Transverse colon (tissue), 4 donors: ENCODE measurements around the gene ADORA3. TPM values are rescaled to one million over a fixed set of nuclear protein-coding genes. Genes with fewer than 3 reads are reported as not detected.
A peak's percentile ranks its signal among the peaks of the same experiment; 100 is the strongest.

Source experiments
- DNase-seq: peaks from one replicate; pipeline ENCODE4 v3.0.0-alpha.2; 2019
- H3K27ac ChIP-seq, 4 donors: fragments of 200-600 bp; sonication (generic); 2 replicates each; pipeline ENCODE4 v1.5.1; 2016 to 2018; ENCODE audit warnings: inconsistent platforms in 4 of 4
- H3K27me3 ChIP-seq: fragments of 200-600 bp; sonication (generic); 2 replicates; pipeline ENCODE4 v1.5.1; 2017; ENCODE audit warnings: inconsistent platforms
- H3K36me3 ChIP-seq, 4 donors: fragments of 200-600 bp; sonication (generic); 2 replicates each; pipeline ENCODE4 v1.5.1; 2017 to 2019; ENCODE audit warnings: inconsistent platforms in 4 of 4
- H3K4me1 ChIP-seq, 4 donors: fragments of 200-600 bp; sonication (generic); 2 replicates each; pipeline ENCODE4 v1.5.1; 2017 to 2020; ENCODE audit warnings: inconsistent platforms in 4 of 4
- H3K4me3 ChIP-seq, 4 donors: fragments of 200-600 bp; sonication (generic); 1 replicate in 1 of 4; 2 replicates in 3 of 4; pipeline versions ENCODE4 v1.5.1 to v1.6.1; 2017 to 2019; ENCODE audit warnings: inconsistent platforms in 4 of 4
- H3K9me3 ChIP-seq, 2 donors: fragments of 200-600 bp; sonication (generic); 2 replicates each; pipeline ENCODE4 v1.5.1; 2017 to 2019; ENCODE audit warnings: inconsistent platforms in 2 of 2
- CTCF ChIP-seq, 5 experiments: fragments of 200-600 bp in 3 of 5; fragments of 450-650 bp in 2 of 5; sonication (generic) in 3 of 5; IDR thresholded peaks; 1 replicate in 2 of 5; 2 replicates in 3 of 5; pipeline ENCODE4 v1.5.1; 2016 to 2017; ENCODE audit warnings: antibody characterized with exemption in 5 of 5, inconsistent platforms in 3 of 5, mild to moderate bottlenecking in 2 of 5, moderate library complexity in 1 of 5
- EP300 ChIP-seq: sonication (generic); formaldehyde crosslinking; IDR thresholded peaks from one replicate; pipeline ENCODE4 v1.6.1; 2017; ENCODE audit warnings: antibody characterized with exemption, low read depth
- POLR2A ChIP-seq: fragments of 450-650 bp; IDR thresholded peaks from one replicate; pipeline ENCODE4 v1.6.1; 2016; ENCODE audit warnings: antibody characterized with exemption, mild to moderate bottlenecking, moderate library complexity
- POLR2AphosphoS5 ChIP-seq, 3 donors: sonication (generic); formaldehyde crosslinking; IDR thresholded peaks; one replicate each; pipeline ENCODE4 v1.6.1; 2016; ENCODE audit warnings: antibody characterized with exemption in 3 of 3
- WGBS, 2 donors: methylation state at CpG; one replicate each; pipeline ENCODE4 v1.1.5; 2018; ENCODE audit warnings: low coverage in 1 of 2; 5-methylcytosine and 5-hydroxymethylcytosine counted together
- in situ Hi-C, 4 donors: fragments of 200-750 bp; cut with MboI; loops; one replicate each; pipeline versions ENCODE4 v1.15.0 to v1.15.1; 2017; ENCODE audit warnings: low sequenced_read_pairs in 3 of 4, low pct_ligation_motif_present in 1 of 4, low pct_unique_long_range_greater_than_20kb in 1 of 4
- intact Hi-C: fragments of 100-400 bp; cut with DNase I; formaldehyde crosslinking; loops from one replicate; pipeline ENCODE4 v1.15.1; 2023; ENCODE audit warnings: low total_unique reads
- total RNA-seq, 4 donors: library from RNA; depleted of rRNA; stranded (reverse); fragments of >200 nt; gene quantifications; one replicate each; pipeline ENCODE4 v1.1.0, GENCODE V29; 2016

The ADORA3 gene
- total RNA-seq, 4 donors from 2014 or later, result 2.9 to 5.7 TPM; not detected in 2

- DNase-seq, result no peak
- no peaks in the 10 kb centered on the region for H3K36me3 ChIP-seq
- no peak overlapping the region for H3K4me3 ChIP-seq
- H3K27me3 ChIP-seq, result no peaks in the 10 kb centered on the region
- no peak for TF ChIP-seq EP300
- no peak for TF ChIP-seq POLR2A
- in situ Hi-C loops, result no loop called here
- peaks cover 0 to 16% (median 7%) of the 10 kb centered on the region in 4 donors for H3K4me1 ChIP-seq
- H3K27ac ChIP-seq, result peak overlapping the region; percentile 54 to 73 (median 71)
- WGBS, 2 donors, result 46 to 54% methylated on average over 10 to 14 of the region's 14 CpGs
- intact Hi-C loops, result no loop called here
- no peaks in the 10 kb centered on the region for H3K9me3 ChIP-seq
Observed at GRCh38 chr1:111535256-111536191, 32.1 kb upstream of the ADORA3 start.

GRCh38 chr1:111520053-111520452 is 16.6 kb upstream of the ADORA3 start:
- Histone ChIP-seq H3K36me3 (no peaks in the 10 kb centered on the region), H3K27ac (no peak overlapping the region), H3K4me1 (peaks cover 0 to 13% (median 3%) of the 10 kb centered on the region in 4 donors), H3K4me3 (no peak overlapping the region), H3K27me3 (no peaks in the 10 kb centered on the region), H3K9me3 (no peaks in the 10 kb centered on the region)
- TF ChIP-seq POLR2A, result no peak
- no peak for TF ChIP-seq POLR2AphosphoS5 (IDR thresholded peaks at IDR 0.05)
- TF ChIP-seq CTCF (IDR thresholded peaks at IDR 0.05), result no peak
- no peak for TF ChIP-seq EP300
- intact Hi-C loops, result no loop called here
- 60 to 65% methylated on average over 2 to 3 of the region's 3 CpGs for WGBS, 2 donors
- in situ Hi-C loops, result no loop called here
- DNase-seq, result no peak

- H3K27ac ChIP-seq, result no peak overlapping the region
- no peaks in the 10 kb centered on the region for H3K36me3 ChIP-seq
- H3K4me3 ChIP-seq, result no peak overlapping the region
- TF ChIP-seq EP300 (no peak), POLR2A (no peak), CTCF (IDR thresholded peaks at IDR 0.05) (no peak), POLR2AphosphoS5 (IDR thresholded peaks at IDR 0.05) (no peak)
- no peaks in the 10 kb centered on the region for H3K27me3 ChIP-seq
- DNase-seq, result no peak
- 100% methylated on average over 1 of the region's 1 CpG for WGBS, 2 donors
- no peaks in the 10 kb centered on the region for H3K9me3 ChIP-seq
- in situ Hi-C loops (loop anchor here in 1 of 4 donors (10.0 kb wide), 1 partner anchor 237 kb away; the partner anchor contains the start of gene DDX20), intact Hi-C loops (no loop called here)
- peaks cover 0 to 14% (median 6%) of the 10 kb centered on the region in 4 donors for H3K4me1 ChIP-seq
Observed at GRCh38 chr1:111517469-111518225, 14.2 kb upstream of the ADORA3 start.

- no peaks in the 10 kb centered on the region for H3K9me3 ChIP-seq
- intact Hi-C loops (no loop called here), in situ Hi-C loops (loop anchor here in 1 of 4 donors (10.0 kb wide), 1 partner anchor 239 kb away; the partner anchor contains the start of gene DDX20)
- TF ChIP-seq POLR2AphosphoS5 (IDR thresholded peaks at IDR 0.05) (peak in 1 of 3 donors; percentile 7), EP300 (no peak), CTCF (IDR thresholded peaks at IDR 0.05) (peak in 1 of 5 experiments; percentile 6), POLR2A (no peak)
- H3K36me3 ChIP-seq, result no peaks in the 10 kb centered on the region
- peak; percentile 37 for DNase-seq
- H3K4me1 ChIP-seq, result peaks cover 0 to 16% (median 8%) of the 10 kb centered on the region in 4 donors
- H3K27me3 ChIP-seq, result no peaks in the 10 kb centered on the region
- H3K27ac ChIP-seq, result peak overlapping the region; percentile 68 to 79 (median 72)
- H3K4me3 ChIP-seq, result peak overlapping the region; percentile 4 to 43 (median 18)
- 48 to 60% methylated on average over 1 to 13 of the region's 13 CpGs for WGBS, 2 donors
Observed at GRCh38 chr1:111516005-111516535, 12.6 kb upstream of the ADORA3 start.
